ENCODE data around the gene PAPSS1. TPM values are rescaled to one million over a fixed set of nuclear protein-coding genes. Genes with fewer than 3 reads are reported as not detected.

PAPSS1 gene
- total RNA-seq, 2 donors from 2014 or later, result 20.0 to 29.8 TPM

GRCh38 chr4:107751670-107752069 is 31.6 kb upstream of the PAPSS1 start:
- no peak for ATAC-seq (ENCODE audit: insufficient number of reproducible peaks, low FRiP score, low read depth)
- no peak for DNase-seq (ENCODE audit: low spot score)
- Histone ChIP-seq H3K36me3 (no peaks in the 10 kb centered on the region), H3K4me3 (no peak overlapping the region), H3K27ac (no peak overlapping the region), H3K27me3 (replicated peaks; ENCODE audit: insufficient read depth) (no peaks in the 10 kb centered on the region), H3K4me1 (ENCODE audit: control insufficient read depth in 1 of 2, low read depth in 2 of 2) (no peaks in the 10 kb centered on the region), H3K9me3 (no peaks in the 10 kb centered on the region)
- TF ChIP-seq CTCF (IDR thresholded peaks at IDR 0.05), result no peak

GRCh38 chr4:107747748-107748486 is 27.9 kb upstream of the PAPSS1 start:
- TF ChIP-seq CTCF (IDR thresholded peaks at IDR 0.05), result no peak
- Histone ChIP-seq H3K27me3 (replicated peaks; ENCODE audit: insufficient read depth) (no peaks in the 10 kb centered on the region), H3K4me3 (no peak overlapping the region), H3K27ac (no peak overlapping the region), H3K36me3 (no peaks in the 10 kb centered on the region), H3K9me3 (no peaks in the 10 kb centered on the region), H3K4me1 (ENCODE audit: control insufficient read depth in 1 of 2, low read depth in 2 of 2) (no peaks in the 10 kb centered on the region)
- DNase-seq (ENCODE audit: low spot score) (no peak), ATAC-seq (ENCODE audit: insufficient number of reproducible peaks, low FRiP score, low read depth) (no peak)

GRCh38 chr4:107746161-107746560 is 26.1 kb upstream of the PAPSS1 start:
- Histone ChIP-seq H3K4me3 (no peak overlapping the region), H3K27ac (no peak overlapping the region), H3K4me1 (ENCODE audit: control insufficient read depth in 1 of 2, low read depth in 2 of 2) (peaks cover 0 to 5% of the 10 kb centered on the region in 2 donors), H3K36me3 (no peaks in the 10 kb centered on the region), H3K27me3 (replicated peaks; ENCODE audit: insufficient read depth) (no peaks in the 10 kb centered on the region), H3K9me3 (no peaks in the 10 kb centered on the region)
- ATAC-seq (ENCODE audit: insufficient number of reproducible peaks, low FRiP score, low read depth) (no peak), DNase-seq (ENCODE audit: low spot score) (no peak)
- no peak for TF ChIP-seq CTCF (IDR thresholded peaks at IDR 0.05)

GRCh38 chr4:107744532-107744931 is 24.5 kb upstream of the PAPSS1 start:
- no peaks in the 10 kb centered on the region for H3K9me3 ChIP-seq
- H3K4me1 ChIP-seq (ENCODE audit: control insufficient read depth in 1 of 2, low read depth in 2 of 2), result peaks cover 0 to 14% of the 10 kb centered on the region in 2 donors
- DNase-seq (ENCODE audit: low spot score) (no peak), ATAC-seq (ENCODE audit: insufficient number of reproducible peaks, low FRiP score, low read depth) (no peak)
- no peaks in the 10 kb centered on the region for H3K27me3 ChIP-seq (replicated peaks; ENCODE audit: insufficient read depth)
- no peak overlapping the region for H3K27ac ChIP-seq
- TF ChIP-seq CTCF (IDR thresholded peaks at IDR 0.05), result no peak
- H3K36me3 ChIP-seq, result no peaks in the 10 kb centered on the region
- no peak overlapping the region for H3K4me3 ChIP-seq

GRCh38 chr4:107743532-107743931 is 23.5 kb upstream of the PAPSS1 start:
- DNase-seq (ENCODE audit: low spot score) (no peak), ATAC-seq (ENCODE audit: insufficient number of reproducible peaks, low FRiP score, low read depth) (no peak)
- H3K27ac ChIP-seq, result no peak overlapping the region

More at GRCh38 chr4:107743532-107743931, 23.5 kb upstream of the PAPSS1 start:
- H3K4me1 ChIP-seq (ENCODE audit: control insufficient read depth in 1 of 2, low read depth in 2 of 2), result peaks cover 0 to 14% of the 10 kb centered on the region in 2 donors
- TF ChIP-seq CTCF (IDR thresholded peaks at IDR 0.05), result no peak
- H3K27me3 ChIP-seq (replicated peaks; ENCODE audit: insufficient read depth), result no peaks in the 10 kb centered on the region
- H3K4me3 ChIP-seq, result no peak overlapping the region
- no peaks in the 10 kb centered on the region for H3K36me3 ChIP-seq
- H3K9me3 ChIP-seq, result no peaks in the 10 kb centered on the region

Measured in thoracic aorta (tissue), 2 donors.